Type B pancreatic cell (in vitro differentiated cells): Measurements from ENCODE around the gene EML1. TPM values are rescaled to one million over a fixed set of nuclear protein-coding genes. Genes with fewer than 3 reads are reported as not detected.
"Not testable (repeated sequence)": the region's sequence is repeated elsewhere in the genome, so short reads cannot be mapped to it uniquely, and the experiment has no call there.

Experiments used
- DNase-seq: peaks from one replicate; pipeline ENCODE4 v3.0.0; 2021; ENCODE audit warnings: mixed read lengths; ENCODE audit not compliant: unreplicated experiment; ENCODE audit errors: extremely low spot score
- H3K27ac Mint-ChIP-seq: 2 replicates; pipeline ENCODE4 v1.8.0; 2021; ENCODE audit warnings: mild to moderate bottlenecking, mixed read lengths
- H3K27me3 Mint-ChIP-seq: 2 replicates; pipeline ENCODE4 v1.8.0; 2021; ENCODE audit warnings: mixed read lengths
- H3K36me3 Mint-ChIP-seq: 2 replicates; pipeline ENCODE4 v1.8.0; 2021; ENCODE audit warnings: mixed read lengths
- H3K4me1 Mint-ChIP-seq: one replicate; pipeline ENCODE4 v1.8.0; 2021; ENCODE audit warnings: mixed read lengths; ENCODE audit not compliant: unreplicated experiment
- H3K4me3 Mint-ChIP-seq: 2 replicates; pipeline ENCODE4 v1.8.0; 2021; ENCODE audit warnings: mild to moderate bottlenecking, mixed read lengths
- H3K9me3 Mint-ChIP-seq: 2 replicates; pipeline ENCODE4 v1.8.0; 2021; ENCODE audit warnings: mixed read lengths
- CTCF ChIP-seq: fragments of 200-600 bp; sonication (generic); conservative IDR thresholded peaks from 2 replicates; pipeline ENCODE4 v1.5.0; 2021; ENCODE audit warnings: antibody characterized with exemption, mild to moderate bottlenecking
- total RNA-seq: library from RNA; stranded (reverse); gene quantifications from 2 replicates; pipeline ENCODE4 v1.2.1, GENCODE V29; 2021; ENCODE audit warnings: low replicate concordance

EML1 gene
- total RNA-seq, 1 donor from 2014 or later = 45.7 TPM

- peak; percentile 96 for TF ChIP-seq CTCF
- Mint-ChIP-seq H3K27ac (no peak overlapping the region), H3K4me1 (peaks cover 11% of the 10 kb centered on the region), H3K36me3 (peaks cover 12% of the 10 kb centered on the region), H3K9me3 (no peaks in the 10 kb centered on the region), H3K4me3 (no peak overlapping the region), H3K27me3 (peaks cover 2% of the 10 kb centered on the region)
- DNase-seq = no peak
These were observed 153.7 kb downstream of the EML1 start for GRCh38 chr14:99946652-99947489.

- TF ChIP-seq CTCF = no peak
These were observed 154.5 kb downstream of the EML1 start for GRCh38 chr14:99947695-99948094.

GRCh38 chr14:99949011-99949732 lies 156.0 kb downstream of the EML1 start:
- not testable (repeated sequence) for H3K27ac Mint-ChIP-seq, H3K36me3 Mint-ChIP-seq, H3K4me1 Mint-ChIP-seq, H3K9me3 Mint-ChIP-seq, H3K27me3 Mint-ChIP-seq, DNase-seq, H3K4me3 Mint-ChIP-seq

More at GRCh38 chr14:99947695-99948094, 154.5 kb downstream of the EML1 start:
- Mint-ChIP-seq H3K27ac (no peak overlapping the region), H3K4me1 (peaks cover 4% of the 10 kb centered on the region), H3K9me3 (no peaks in the 10 kb centered on the region), H3K4me3 (no peak overlapping the region), H3K36me3 (peaks cover 6% of the 10 kb centered on the region), H3K27me3 (peaks cover 2% of the 10 kb centered on the region)
- DNase-seq = no peak

- H3K27me3 Mint-ChIP-seq = peaks cover 2% of the 10 kb centered on the region
- DNase-seq = no peak
These were observed 157.0 kb downstream of the EML1 start for GRCh38 chr14:99950181-99950580.

GRCh38 chr14:99951085-99951484 lies 157.9 kb downstream of the EML1 start:
- H3K9me3 Mint-ChIP-seq = no peaks in the 10 kb centered on the region

More at GRCh38 chr14:99950181-99950580, 157.0 kb downstream of the EML1 start:
- Mint-ChIP-seq H3K36me3 (no peaks in the 10 kb centered on the region), H3K9me3 (no peaks in the 10 kb centered on the region), H3K4me3 (no peak overlapping the region), H3K4me1 (no peaks in the 10 kb centered on the region), H3K27ac (peak overlapping the region; percentile 36)
- TF ChIP-seq CTCF = no peak

More at GRCh38 chr14:99951085-99951484, 157.9 kb downstream of the EML1 start:
- no peaks in the 10 kb centered on the region for H3K4me1 Mint-ChIP-seq
- no peak for TF ChIP-seq CTCF
- H3K27ac Mint-ChIP-seq = peak overlapping the region; percentile 36
- no peak overlapping the region for H3K4me3 Mint-ChIP-seq
- H3K36me3 Mint-ChIP-seq = no peaks in the 10 kb centered on the region
- DNase-seq = no peak
- peaks cover 6% of the 10 kb centered on the region for H3K27me3 Mint-ChIP-seq
